ENCODE results near the gene CAB39. TPM values are rescaled to one million over a fixed set of nuclear protein-coding genes. Genes with fewer than 3 reads are reported as not detected.
A peak's percentile ranks its signal among the peaks of the same experiment; 100 is the strongest.

The CAB39 gene
- total RNA-seq, 1 experiment from 2014 or later, result 86.1 TPM

DNA sequence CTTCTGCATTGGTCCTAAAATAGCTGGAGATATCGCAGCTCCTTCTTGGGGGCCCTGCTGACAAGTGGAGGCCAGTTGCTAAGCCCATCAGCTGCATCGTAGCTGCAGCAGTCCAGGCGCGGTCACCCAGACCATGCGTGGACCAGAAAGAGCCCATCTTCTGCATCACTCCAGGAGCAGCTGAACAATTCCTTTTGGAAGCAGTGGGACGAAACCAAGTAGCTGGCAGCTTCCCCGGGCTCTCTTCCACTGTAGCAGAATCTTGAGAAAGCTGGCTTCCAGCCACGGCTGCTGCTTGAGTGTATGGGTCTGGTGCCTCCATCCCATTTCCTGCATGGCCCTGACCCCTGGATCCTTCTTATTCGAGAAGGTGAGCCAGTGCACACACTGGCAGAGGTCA, 22.2 kb upstream of the CAB39 start:
- H3K4me2 ChIP-seq, result peak overlapping the region; percentile 74

DNA sequence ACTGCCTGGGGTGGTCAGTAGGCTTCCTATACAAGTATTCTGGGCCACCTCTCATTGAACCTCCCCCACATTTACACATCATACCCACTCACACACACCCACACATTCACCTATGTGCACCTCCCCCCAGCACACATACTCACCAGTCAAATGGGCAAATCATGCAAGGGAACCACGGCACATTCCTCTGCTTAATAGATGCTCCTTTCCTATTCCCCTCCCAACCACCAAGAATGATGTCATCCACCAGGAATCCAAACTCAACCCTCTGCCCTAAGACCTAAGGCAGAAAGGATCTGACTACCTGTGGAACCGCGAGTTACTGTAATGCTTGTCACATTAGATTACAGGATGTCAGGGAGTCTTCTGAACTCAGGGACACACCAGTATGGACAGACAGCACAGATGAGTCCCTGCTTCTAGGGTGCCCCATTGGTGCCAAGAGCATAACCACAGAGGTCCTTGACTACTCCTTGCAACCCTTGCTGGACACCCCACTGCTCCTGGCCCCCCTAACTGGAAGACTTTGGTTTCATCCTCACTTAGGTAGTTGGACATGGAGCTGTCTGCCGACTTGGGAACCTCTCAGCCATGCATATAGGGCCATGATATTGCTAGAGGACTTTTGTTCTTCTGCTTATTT, 21.5 kb upstream of the CAB39 start:
- no TSS peak for BruUV-seq (replicated peaks)
- POLR2A ChIA-PET (ENCODE audit: unreplicated experiment), result interaction anchor here (0.7 kb wide), 2 partner anchors 79 to 111 kb away, joined by 3 read pairs; no protein-coding TSS in a partner anchor
- peak; percentile 83 to 99 for DNase-seq
- peak overlapping the region; percentile 84 for H3K27ac ChIP-seq
- no peaks in the 10 kb centered on the region for H3K9me3 ChIP-seq (ENCODE audit: insufficient read depth, low read depth)
- peaks cover 4% of the 10 kb centered on the region; the same call in 1 of the 2 replicates for H3K79me2 ChIP-seq (ENCODE audit: low read depth)
- H3K4me2 ChIP-seq, result peak overlapping the region; percentile 74
- no peaks in the 10 kb centered on the region for H3K27me3 ChIP-seq (ENCODE audit: insufficient read depth, low read depth)
- CTCF ChIA-PET, result no interaction called here
- H2AFZ ChIP-seq, result no peak overlapping the region
- H4K20me1 ChIP-seq (ENCODE audit: insufficient read depth), result no peaks in the 10 kb centered on the region
- H3K4me1 ChIP-seq (replicated peaks; ENCODE audit: insufficient read depth), result peaks cover 97% of the 10 kb centered on the region
- intact Hi-C loops (cut with micrococcal nuclease; ENCODE audit: unreplicated experiment), result loop anchor here (2.0 to 5.0 kb wide), 3 partner anchors 40 to 769 kb away; partner anchors contain the start of genes FBXO36 and TRIP12
- peaks cover 63% of the 10 kb centered on the region for H3F3A ChIP-seq (ENCODE audit: insufficient read depth, low read depth)
- H3K9me2 ChIP-seq (ENCODE audit: insufficient read depth), result no peaks in the 10 kb centered on the region
- no peaks in the 10 kb centered on the region for H3K36me3 ChIP-seq (ENCODE audit: low read depth)
- no peak overlapping the region for H3K4me3 ChIP-seq
- TF ChIP-seq EZH2 (IDR thresholded peaks at IDR 0.05; ENCODE audit: low read depth) (no peak), CTCF (conservative IDR thresholded peaks at IDR 0.05) (no peak)

More for the DNA sequence above, 22.2 kb upstream of the CAB39 start:
- POLR2A ChIA-PET (ENCODE audit: unreplicated experiment), result interaction anchor here (0.7 kb wide), 1 partner anchor 111 kb away, joined by 3 read pairs; no protein-coding TSS in a partner anchor
- TF ChIP-seq CTCF (conservative IDR thresholded peaks at IDR 0.05) (no peak), EZH2 (IDR thresholded peaks at IDR 0.05; ENCODE audit: low read depth) (no peak)
- H3F3A ChIP-seq (ENCODE audit: insufficient read depth, low read depth), result peaks cover 66% of the 10 kb centered on the region
- no peak overlapping the region for H3K4me3 ChIP-seq
- no peaks in the 10 kb centered on the region for H3K27me3 ChIP-seq (ENCODE audit: insufficient read depth, low read depth)
- DNase-seq, result no peak
- H3K27ac ChIP-seq, result peak overlapping the region; percentile 84
- H4K20me1 ChIP-seq (ENCODE audit: insufficient read depth), result no peaks in the 10 kb centered on the region
- CTCF ChIA-PET, result no interaction called here
- H2AFZ ChIP-seq, result no peak overlapping the region
- H3K4me1 ChIP-seq (replicated peaks; ENCODE audit: insufficient read depth), result peaks cover 97% of the 10 kb centered on the region
- H3K36me3 ChIP-seq (ENCODE audit: low read depth), result no peaks in the 10 kb centered on the region
- H3K9me2 ChIP-seq (ENCODE audit: insufficient read depth), result no peaks in the 10 kb centered on the region
- BruUV-seq (replicated peaks), result TSS peak; percentile 43
- no peaks in the 10 kb centered on the region for H3K9me3 ChIP-seq (ENCODE audit: insufficient read depth, low read depth)
- intact Hi-C loops (cut with micrococcal nuclease; ENCODE audit: unreplicated experiment), result loop anchor here (2.0 to 5.0 kb wide), 3 partner anchors 40 to 768 kb away; partner anchors contain the start of genes FBXO36 and TRIP12
- peaks cover 4% of the 10 kb centered on the region; the same call in 1 of the 2 replicates for H3K79me2 ChIP-seq (ENCODE audit: low read depth)

DNA sequence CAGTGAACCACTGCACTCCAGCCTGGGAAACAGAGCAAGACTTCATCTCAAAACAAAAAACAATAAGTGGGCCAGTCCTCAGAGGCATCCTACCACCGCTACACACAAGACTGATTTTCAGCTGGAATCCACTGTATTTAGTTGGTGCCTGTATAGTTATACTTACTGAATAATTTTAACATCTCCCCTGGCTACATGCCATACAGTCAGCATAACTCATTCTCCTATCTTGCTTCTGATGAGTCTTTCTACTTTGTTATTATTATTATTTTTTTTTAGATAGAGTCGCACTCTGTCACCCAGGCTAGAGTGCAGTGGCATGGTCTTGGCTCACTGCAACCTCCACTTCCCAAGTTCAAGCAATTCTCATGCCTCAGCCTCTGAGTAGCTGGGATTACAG, 19.9 kb upstream of the CAB39 start:
- H2AFZ ChIP-seq, result no peak overlapping the region
- H3K4me1 ChIP-seq (replicated peaks; ENCODE audit: insufficient read depth), result peaks cover 97% of the 10 kb centered on the region
- H3K4me3 ChIP-seq, result no peak overlapping the region
- no peaks in the 10 kb centered on the region for H3K27me3 ChIP-seq (ENCODE audit: insufficient read depth, low read depth)
- no peak overlapping the region for H3K4me2 ChIP-seq
- no peaks in the 10 kb centered on the region for H3K36me3 ChIP-seq (ENCODE audit: low read depth)
- intact Hi-C loops (cut with micrococcal nuclease; ENCODE audit: unreplicated experiment), result loop anchor here (5.0 kb wide), 2 partner anchors 105 to 770 kb away; partner anchors contain the start of genes FBXO36 and TRIP12
- H3K27ac ChIP-seq, result no peak overlapping the region
- no peaks in the 10 kb centered on the region for H4K20me1 ChIP-seq (ENCODE audit: insufficient read depth)
- H3K79me2 ChIP-seq (ENCODE audit: low read depth), result peaks cover 4% of the 10 kb centered on the region; the same call in 1 of the 2 replicates
- no peaks in the 10 kb centered on the region for H3K9me3 ChIP-seq (ENCODE audit: insufficient read depth, low read depth)
- POLR2A ChIA-PET (ENCODE audit: unreplicated experiment), result no interaction called here
- no TSS peak for BruUV-seq (replicated peaks)
- H3F3A ChIP-seq (ENCODE audit: insufficient read depth, low read depth), result peaks cover 64% of the 10 kb centered on the region
- TF ChIP-seq CTCF (conservative IDR thresholded peaks at IDR 0.05), result no peak
- no peak for TF ChIP-seq EZH2 (IDR thresholded peaks at IDR 0.05; ENCODE audit: low read depth)
- no peak for DNase-seq
- no peaks in the 10 kb centered on the region for H3K9me2 ChIP-seq (ENCODE audit: insufficient read depth)
- CTCF ChIA-PET, result no interaction called here

All from PC-9 (cell line).